Dedifferentiated amniotic fluid mesenchymal stem cell (primary cell): ENCODE data around the gene MISFA.
"Not testable (repeated sequence)": the region's sequence is repeated elsewhere in the genome, so short reads cannot be mapped to it uniquely, and the experiment has no call there.

ENCODE experiments used
- DNase-seq: peaks from one replicate; pipeline ENCODE4 v3.0.0-alpha.2; 2016; ENCODE audit errors: extremely low spot score

MISFA gene

GRCh38 chr11:18617688-18618341 is 18.2 kb downstream of the MISFA start:
- DNase-seq, result peak; percentile 18

GRCh38 chr11:18618342-18619025 is 18.9 kb downstream of the MISFA start:
- peak; percentile 68 for DNase-seq

- DNase-seq, result no peak
These were observed 24.1 kb downstream of the MISFA start for GRCh38 chr11:18623707-18624106.

- no peak for DNase-seq
These were observed 24.6 kb downstream of the MISFA start for GRCh38 chr11:18624161-18624560.

- no peak for DNase-seq
These were observed 33.3 kb downstream of the MISFA start for GRCh38 chr11:18632841-18633240.

- peak; percentile 70 for DNase-seq
These were observed 33.9 kb downstream of the MISFA start for GRCh38 chr11:18633256-18634139.

GRCh38 chr11:18634140-18635032 is 34.8 kb downstream of the MISFA start, which contains the start of gene SPTY2D1:
SPTY2D1 (minus strand) TSS chr11:18634342; CDS start chr11:18634257, 85 bp downstream.
- peak; percentile 100 for DNase-seq

- no peak for DNase-seq
These were observed 42.1 kb downstream of the MISFA start for GRCh38 chr11:18641677-18642076.

GRCh38 chr11:18643034-18643433 is 43.4 kb downstream of the MISFA start:
- not testable (repeated sequence) for DNase-seq

GRCh38 chr11:18650353-18650752 is 50.8 kb downstream of the MISFA start:
- DNase-seq, result no peak

- DNase-seq, result peak; percentile 30
These were observed 51.4 kb downstream of the MISFA start for GRCh38 chr11:18650859-18651557.
